MM.1S (cell line): ENCODE data around the gene ATAD5.

Experiments used
- CTCF ChIP-seq: fragments of 300-600 bp; sonication (generic); IDR thresholded peaks from 2 replicates; pipeline ENCODE4 v1.5.1; 2016; ENCODE audit warnings: antibody characterized with exemption, low read length, mixed read lengths
- EZH2 ChIP-seq: fragments of 300-600 bp; sonication (generic); optimal IDR thresholded peaks from 2 replicates; pipeline ENCODE3; 2017; ENCODE audit warnings: low read depth, mild to moderate bottlenecking, antibody characterized with exemption, low read length, mixed read lengths

- TF ChIP-seq CTCF (no peak), EZH2 (no peak)
Observed at GRCh38 chr17:30829022-30829421, 2.7 kb upstream of the ATAD5 start.
